GM12878 (cell line): ENCODE measurements around the gene THADA. TPM values are rescaled to one million over a fixed set of nuclear protein-coding genes. Genes with fewer than 3 reads are reported as not detected.

Experiments
- ATAC-seq: fragments of 200-7000 bp; cut with Tn5 transposase; 3 replicates; pipeline ENCODE4 v1.9.1; 2020; ENCODE audit warnings: mild to moderate bottlenecking, moderate library complexity
- BruUV-seq: library from RNA; stranded (reverse); fragments of 400-500 nt; replicated peaks from 2 replicates; lab custom pipeline; 2021; lab: Mats Ljungman, UMichigan
- CTCF ChIA-PET: fragments of 300-600 bp; sonication (Branson Sonifier 250); formaldehyde crosslinking; extraction: SDS; loops from one replicate; lab custom pipeline; 2021; ENCODE audit warnings: inconsistent platforms; lab: Yijun Ruan, JAX
- POLR2A ChIA-PET: fragments of 350-600 bp; formaldehyde crosslinking; extraction: SDS; loops from one replicate; lab custom pipeline; 2021; ENCODE audit warnings: inconsistent platforms; lab: Charles Lee
- RAD21 ChIA-PET: fragments of 300-600 bp; sonication (Branson Sonifier 250); formaldehyde crosslinking; loops from one replicate; lab custom pipeline; 2023; ENCODE audit warnings: antibody characterized with exemption; ENCODE audit not compliant: unreplicated experiment; lab: Charles Lee
- SMC1A ChIA-PET: fragments of 300-600 bp; sonication (Branson Sonifier 250); formaldehyde crosslinking; loops from one replicate; lab custom pipeline; 2023; ENCODE audit not compliant: unreplicated experiment, uncharacterized antibody; lab: Charles Lee
- DNase-seq: peaks from one replicate; pipeline ENCODE4 v3.0.0-alpha.2; 2011; ENCODE audit warnings: low read depth, low spot score
- FAIRE-seq: peaks from 3 replicates; lab custom pipeline; 2011; peaks lifted over from hg19 to GRCh38; lab: Jason Lieb, UNC
- H2AFZ ChIP-seq: 2 replicates; pipeline ENCODE4 v1.6.0; 2011; ENCODE audit warnings: low read depth, low read length, control low read depth; ENCODE audit not compliant: control insufficient read depth
- H3K27ac ChIP-seq: 2 replicates; pipeline ENCODE4 v1.5.1; 2011; ENCODE audit warnings: control low read depth; ENCODE audit not compliant: control insufficient read depth, insufficient read depth
- H3K27me3 ChIP-seq, 2 experiments: replicated peaks in 1 of 2; 2 replicates each; pipeline versions ENCODE4 v1.6.0 to v1.6.1; 2011; ENCODE audit warnings: low read length in 1 of 2; ENCODE audit not compliant: control insufficient read depth in 2 of 2, insufficient read depth in 2 of 2
- H3K36me3 ChIP-seq, 2 experiments: 2 replicates each; pipeline ENCODE4 v1.5.1; 2011; ENCODE audit warnings: low read length in 1 of 2; ENCODE audit not compliant: control insufficient read depth in 2 of 2, insufficient read depth in 2 of 2
- H3K4me1 ChIP-seq: 2 replicates; pipeline ENCODE4 v1.6.1; 2011; ENCODE audit warnings: mild to moderate bottlenecking, low read length, moderate library complexity, mixed read lengths; ENCODE audit not compliant: control insufficient read depth, insufficient read depth
- H3K4me2 ChIP-seq: 2 replicates; pipeline ENCODE4 v1.6.0; 2011; ENCODE audit warnings: control low read depth; ENCODE audit not compliant: control insufficient read depth, insufficient read depth
- H3K4me3 ChIP-seq: fragments of 200-600 bp; sonication (generic); 2 replicates; pipeline ENCODE4 v1.5.1; 2016
- H3K79me2 ChIP-seq: 2 replicates; pipeline ENCODE4 v1.6.0; 2011; ENCODE audit warnings: low read length; ENCODE audit not compliant: control insufficient read depth, insufficient read depth
- H3K9ac ChIP-seq: 2 replicates; pipeline ENCODE4 v1.8.0; 2011; ENCODE audit warnings: low read length, control low read depth, mixed read lengths; ENCODE audit not compliant: control insufficient read depth, insufficient read depth
- H3K9me3 ChIP-seq: replicated peaks from 3 replicates; pipeline ENCODE4 v1.5.1; 2011; ENCODE audit warnings: mild to moderate bottlenecking, low read length; ENCODE audit not compliant: control insufficient read depth, insufficient read depth
- H4K20me1 ChIP-seq: 2 replicates; pipeline ENCODE4 v1.6.0; 2011; ENCODE audit not compliant: control insufficient read depth, insufficient read depth
- CHD2 ChIP-seq: IDR thresholded peaks from 2 replicates; pipeline ENCODE4 v1.6.1; 2011; ENCODE audit warnings: low read depth, low read length, improper control_type of control experiment, borderline replicate concordance
- EZH2 ChIP-seq: IDR thresholded peaks from 2 replicates; pipeline ENCODE4 v1.6.1; 2012; ENCODE audit warnings: low read depth, mild to moderate bottlenecking, control low read depth, inconsistent platforms, low read length, borderline replicate concordance; ENCODE audit not compliant: control insufficient read depth
- IRF3 ChIP-seq: fragments of 450-650 bp; IDR thresholded peaks from 2 replicates; pipeline ENCODE4 v1.6.1; 2014; ENCODE audit warnings: mild to moderate bottlenecking
- ZNF384 ChIP-seq: IDR thresholded peaks from 2 replicates; pipeline ENCODE4 v1.6.1; 2012; ENCODE audit warnings: low read depth, mild to moderate bottlenecking, low read length, improper control_type of control experiment, borderline replicate concordance
- WGBS: methylation state at CpG from one replicate; pipeline ENCODE4 v1.1.6; 2016; ENCODE audit warnings: low lambda C conversion rate; ENCODE audit not compliant: insufficient replicate concordance, insufficient coverage; ENCODE audit errors: missing lambda C conversion rate; 5-methylcytosine and 5-hydroxymethylcytosine counted together
- in situ Hi-C: fragments of 300-500 bp; cut with MboI; formaldehyde crosslinking; loops from 9 replicates; pipeline ENCODE4 v1.14.3; 2018; ENCODE audit warnings: mixed read lengths
- intact Hi-C: fragments of 100-400 bp; cut with micrococcal nuclease; formaldehyde crosslinking; loops from one replicate; pipeline ENCODE4 v1.14.2; 2022; ENCODE audit not compliant: unreplicated experiment
- polyA plus RNA-seq, 11 experiments: library from polyadenylated mRNA; depleted of rRNA in 4 of 11; unstranded in 6 of 11; stranded (reverse) in 5 of 11; fragments of >200 nt; fragmentation: Nextera tagmentation in 4 of 11; fragmentation: Illumina TruSeq in 1 of 11; extraction: Ambion mirVana in 4 of 11; extraction: Trizol in 1 of 11; gene quantifications; 1 replicate in 1 of 11; 2 replicates in 10 of 11; pipeline versions ENCODE4 v1.2.1 to v1.2.3, GENCODE V29; 2011 to 2016; ENCODE audit warnings: inconsistent platforms in 2 of 11, missing spikeins in 2 of 11, low read depth in 1 of 11
- total RNA-seq, 4 experiments: library from RNA; depleted of rRNA in 3 of 4; stranded (reverse); fragments of >200 nt in 3 of 4; fragmentation: Illumina TruSeq in 1 of 4; extraction: Trizol in 1 of 4; gene quantifications; 2 replicates each; pipeline versions ENCODE4 v1.2.1 to v1.2.3, GENCODE V29; 2013 to 2021
- TF ChIP-seq, protein P1 (sequence below): fragments of 450-650 bp; conservative IDR thresholded peaks from 2 replicates; pipeline ENCODE4 v1.6.1; 2017; ENCODE audit warnings: mild to moderate bottlenecking, moderate library complexity
- TF ChIP-seq, protein P2 (sequence below): IDR thresholded peaks from 2 replicates; pipeline ENCODE4 v1.6.1; 2012; ENCODE audit warnings: low read depth, low read length, improper control_type of control experiment

The THADA gene
- total and polyA plus RNA-seq, 10 of the 15 experiments (the other 5 are each of a cell fraction or from before 2014, with no cell fraction given): 14.6 to 33.2 (median 23.2) TPM

GRCh38 chr2:43616967-43617680 is 21.3 kb upstream of the THADA start:
- no peak overlapping the region for H2AFZ ChIP-seq
- 48% methylated on average over 5 of the region's 5 CpGs for WGBS
- POLR2A ChIA-PET: no interaction called here
- RAD21 ChIA-PET: no interaction called here
- H3K27ac ChIP-seq: no peak overlapping the region
- SMC1A ChIA-PET: no interaction called here
- no peaks in the 10 kb centered on the region for H3K36me3 ChIP-seq
- no peak overlapping the region for H3K4me3 ChIP-seq
- in situ Hi-C loops: no loop called here
- no peaks in the 10 kb centered on the region for H4K20me1 ChIP-seq
- H3K79me2 ChIP-seq: no peaks in the 10 kb centered on the region
- DNase-seq (no peak), FAIRE-seq (no peak), ATAC-seq (no peak)
- H3K27me3 ChIP-seq: no peaks in the 10 kb centered on the region; a peak in 1 of 4 replicates
- no peak for TF ChIP-seq ZNF384
- TF ChIP-seq EZH2: no peak
- TF ChIP-seq, protein P1, sequence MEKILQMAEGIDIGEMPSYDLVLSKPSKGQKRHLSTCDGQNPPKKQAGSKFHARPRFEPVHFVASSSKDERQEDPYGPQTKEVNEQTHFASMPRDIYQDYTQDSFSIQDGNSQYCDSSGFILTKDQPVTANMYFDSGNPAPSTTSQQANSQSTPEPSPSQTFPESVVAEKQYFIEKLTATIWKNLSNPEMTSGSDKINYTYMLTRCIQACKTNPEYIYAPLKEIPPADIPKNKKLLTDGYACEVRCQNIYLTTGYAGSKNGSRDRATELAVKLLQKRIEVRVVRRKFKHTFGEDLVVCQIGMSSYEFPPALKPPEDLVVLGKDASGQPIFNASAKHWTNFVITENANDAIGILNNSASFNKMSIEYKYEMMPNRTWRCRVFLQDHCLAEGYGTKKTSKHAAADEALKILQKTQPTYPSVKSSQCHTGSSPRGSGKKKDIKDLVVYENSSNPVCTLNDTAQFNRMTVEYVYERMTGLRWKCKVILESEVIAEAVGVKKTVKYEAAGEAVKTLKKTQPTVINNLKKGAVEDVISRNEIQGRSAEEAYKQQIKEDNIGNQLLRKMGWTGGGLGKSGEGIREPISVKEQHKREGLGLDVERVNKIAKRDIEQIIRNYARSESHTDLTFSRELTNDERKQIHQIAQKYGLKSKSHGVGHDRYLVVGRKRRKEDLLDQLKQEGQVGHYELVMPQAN: no peak
- TF ChIP-seq CHD2: no peak
- TF ChIP-seq, protein P2, sequence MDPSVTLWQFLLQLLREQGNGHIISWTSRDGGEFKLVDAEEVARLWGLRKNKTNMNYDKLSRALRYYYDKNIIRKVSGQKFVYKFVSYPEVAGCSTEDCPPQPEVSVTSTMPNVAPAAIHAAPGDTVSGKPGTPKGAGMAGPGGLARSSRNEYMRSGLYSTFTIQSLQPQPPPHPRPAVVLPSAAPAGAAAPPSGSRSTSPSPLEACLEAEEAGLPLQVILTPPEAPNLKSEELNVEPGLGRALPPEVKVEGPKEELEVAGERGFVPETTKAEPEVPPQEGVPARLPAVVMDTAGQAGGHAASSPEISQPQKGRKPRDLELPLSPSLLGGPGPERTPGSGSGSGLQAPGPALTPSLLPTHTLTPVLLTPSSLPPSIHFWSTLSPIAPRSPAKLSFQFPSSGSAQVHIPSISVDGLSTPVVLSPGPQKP: no peak
- TF ChIP-seq IRF3: no peak
- CTCF ChIA-PET: no interaction called here
- no peaks in the 10 kb centered on the region for H3K9me3 ChIP-seq
- no TSS peak for BruUV-seq
- no peak overlapping the region for H3K9ac ChIP-seq
- no peaks in the 10 kb centered on the region for H3K4me1 ChIP-seq
- intact Hi-C loops: no loop called here
- H3K4me2 ChIP-seq: no peak overlapping the region
